GM23338 (cell line): Measurements from ENCODE around the gene MEI1. TPM values are rescaled to one million over a fixed set of nuclear protein-coding genes. Genes with fewer than 3 reads are reported as not detected.

Experiments
- ATAC-seq: fragments of 200-7000 bp; cut with Tn5 transposase; 3 replicates; pipeline ENCODE4 v1.9.1; 2020
- DNase-seq: peaks from one replicate; pipeline ENCODE4 v3.0.0-alpha.2; 2015; ENCODE audit warnings: low spot score
- H2AFZ ChIP-seq: fragments of 200-600 bp; sonication (generic); 2 replicates; pipeline ENCODE4 v1.8.0; 2016; ENCODE audit warnings: antibody characterized with exemption, mild to moderate bottlenecking, moderate library complexity
- H3F3A ChIP-seq: fragments of 200-600 bp; sonication (generic); replicated peaks from 2 replicates; pipeline ENCODE4 v1.8.0; 2017; ENCODE audit warnings: antibody characterized with exemption, mixed run types, low read depth
- H3K27ac ChIP-seq: fragments of 200-600 bp; sonication (generic); 2 replicates; pipeline ENCODE4 v1.6.1; 2016; ENCODE audit warnings: low read depth
- H3K27me3 ChIP-seq: fragments of 200-600 bp; sonication (generic); 2 replicates; pipeline ENCODE4 v1.8.0; 2016; ENCODE audit warnings: mild to moderate bottlenecking, mixed run types, moderate library complexity; ENCODE audit not compliant: insufficient read depth
- H3K36me3 ChIP-seq: fragments of 200-600 bp; sonication (generic); 2 replicates; pipeline ENCODE4 v1.8.0; 2016; ENCODE audit warnings: mild to moderate bottlenecking; ENCODE audit not compliant: insufficient read depth
- H3K4me1 ChIP-seq: fragments of 200-600 bp; sonication (generic); 2 replicates; pipeline ENCODE4 v1.8.0; 2016; ENCODE audit warnings: mild to moderate bottlenecking, moderate library complexity; ENCODE audit not compliant: insufficient read depth
- H3K4me2 ChIP-seq: fragments of 200-600 bp; sonication (generic); 2 replicates; pipeline ENCODE4 v1.7.1; 2017; ENCODE audit warnings: mixed run types
- H3K4me3 ChIP-seq: fragments of 200-600 bp; sonication (generic); 2 replicates; pipeline ENCODE4 v1.6.1; 2016; ENCODE audit warnings: mixed run types
- H3K79me2 ChIP-seq: fragments of 200-600 bp; sonication (generic); replicated peaks from 2 replicates; pipeline ENCODE4 v1.8.0; 2017; ENCODE audit warnings: mild to moderate bottlenecking; ENCODE audit not compliant: insufficient read depth
- H3K9me2 ChIP-seq: fragments of 200-600 bp; sonication (generic); 2 replicates; pipeline ENCODE4 v1.8.0; 2017; ENCODE audit not compliant: insufficient read depth
- H4K20me1 ChIP-seq: fragments of 200-600 bp; sonication (generic); replicated peaks from 2 replicates; pipeline ENCODE4 v1.8.0; 2017; ENCODE audit warnings: mild to moderate bottlenecking; ENCODE audit not compliant: insufficient read depth
- H3K27ac Mint-ChIP-seq: 2 replicates; pipeline ENCODE4 v1.8.0; 2020; ENCODE audit warnings: inconsistent platforms, mild to moderate bottlenecking, moderate library complexity, mixed read lengths
- H3K27me3 Mint-ChIP-seq: 3 replicates; pipeline ENCODE4 v1.8.0; 2022; ENCODE audit warnings: low read depth, mild to moderate bottlenecking, moderate library complexity, mixed read lengths, inconsistent platforms; ENCODE audit not compliant: insufficient read depth, poor library complexity
- H3K36me3 Mint-ChIP-seq: 3 replicates; pipeline ENCODE4 v1.8.0; 2021; ENCODE audit warnings: low read depth, mild to moderate bottlenecking, inconsistent platforms, moderate library complexity, mixed read lengths
- H3K4me1 Mint-ChIP-seq: 3 replicates; pipeline ENCODE4 v1.8.0; 2020; ENCODE audit warnings: mild to moderate bottlenecking, inconsistent platforms, mixed read lengths
- H3K4me3 Mint-ChIP-seq: 3 replicates; pipeline ENCODE4 v1.8.0; 2021; ENCODE audit warnings: moderate library complexity, mild to moderate bottlenecking, inconsistent platforms, mixed read lengths
- H3K9me3 Mint-ChIP-seq: 3 replicates; pipeline ENCODE4 v1.8.0; 2020; ENCODE audit warnings: moderate library complexity, mild to moderate bottlenecking, inconsistent platforms, mixed read lengths
- CREB1 ChIP-seq: fragments of 250-450 bp; sonication (Bioruptor Pico); IDR thresholded peaks from 2 replicates; pipeline ENCODE4 v1.5.0; 2020; ENCODE audit warnings: low read depth, mild to moderate bottlenecking, moderate library complexity
- CTCF ChIP-seq, 2 experiments: fragments of 200-600 bp in 1 of 2; sonication (generic) in 1 of 2; conservative IDR thresholded peaks; 2 replicates each; pipeline versions ENCODE4 v1.5.1 to v1.6.1; 2016 to 2017; ENCODE audit warnings: antibody characterized with exemption in 2 of 2, low read depth in 2 of 2, mild to moderate bottlenecking in 2 of 2, moderate library complexity in 1 of 2
- ETS1 ChIP-seq: IDR thresholded peaks from 2 replicates; pipeline ENCODE4 v1.6.1; 2016; ENCODE audit warnings: antibody characterized with exemption
- EZH2 ChIP-seq: fragments of 200-600 bp; sonication (generic); IDR thresholded peaks from one replicate; pipeline ENCODE4 v1.8.0; 2017; ENCODE audit warnings: antibody characterized with exemption, mild to moderate bottlenecking, low read depth; ENCODE audit not compliant: unreplicated experiment
- EZH2phosphoT487 ChIP-seq: fragments of 200-600 bp; sonication (generic); IDR thresholded peaks from one replicate; pipeline ENCODE4 v1.8.1; 2018; ENCODE audit warnings: antibody characterized with exemption; ENCODE audit not compliant: unreplicated experiment
- JUNB ChIP-seq: IDR thresholded peaks from one replicate; pipeline ENCODE4 v1.6.1; 2016; ENCODE audit warnings: antibody characterized with exemption; ENCODE audit not compliant: unreplicated experiment
- NANOG ChIP-seq: IDR thresholded peaks from 2 replicates; pipeline ENCODE4 v1.6.1; 2016; ENCODE audit warnings: antibody characterized with exemption, borderline replicate concordance
- POLR2AphosphoS5 ChIP-seq: IDR thresholded peaks from 2 replicates; pipeline ENCODE4 v1.6.1; 2016; ENCODE audit warnings: antibody characterized with exemption, low read depth
- REST ChIP-seq: IDR thresholded peaks from one replicate; pipeline ENCODE4 v1.6.1; 2018; ENCODE audit warnings: antibody characterized with exemption; ENCODE audit not compliant: unreplicated experiment
- STAT1 ChIP-seq: IDR thresholded peaks from one replicate; pipeline ENCODE4 v1.6.1; 2016; ENCODE audit warnings: antibody characterized with exemption; ENCODE audit not compliant: unreplicated experiment
- ZNF114 ChIP-seq: fragments of 250-450 bp; sonication (Bioruptor Pico); IDR thresholded peaks from 2 replicates; pipeline ENCODE4 v1.5.0; 2020; ENCODE audit warnings: mild to moderate bottlenecking, moderate library complexity
- ZNF331 ChIP-seq: fragments of 250-450 bp; sonication (Bioruptor Pico); IDR thresholded peaks from 2 replicates; pipeline ENCODE4 v1.5.0; 2020; ENCODE audit warnings: low read depth, mild to moderate bottlenecking, moderate library complexity
- ZNF462 ChIP-seq: fragments of 250-450 bp; sonication (Bioruptor Pico); IDR thresholded peaks from 2 replicates; pipeline ENCODE4 v1.5.0; 2020; ENCODE audit warnings: mild to moderate bottlenecking, moderate library complexity
- polyA plus RNA-seq: library from polyadenylated mRNA; unstranded; fragments of >200 nt; fragmentation: Nextera tagmentation; extraction: Ambion mirVana; gene quantifications from 2 replicates; pipeline ENCODE4 v1.2.1, GENCODE V29; 2016
- total RNA-seq: library from RNA; depleted of rRNA; stranded (reverse); fragments of >200 nt; shearing (Covaris generic); gene quantifications from 2 replicates; pipeline ENCODE4 v1.2.3, GENCODE V29; 2014

MEI1 gene
- total and polyA plus RNA-seq, 2 experiments from 2014 or later = 0.28 to 0.87 TPM

- ATAC-seq (no peak), DNase-seq (no peak)
- Histone ChIP-seq H3K27me3 (no peaks in the 10 kb centered on the region), H3K4me2 (no peak overlapping the region), H3K4me3 (no peak overlapping the region), H3K4me1 (no peaks in the 10 kb centered on the region), H3K36me3 (no peaks in the 10 kb centered on the region), H3F3A (no peaks in the 10 kb centered on the region), H3K79me2 (no peaks in the 10 kb centered on the region), H3K9me2 (no peaks in the 10 kb centered on the region), H3K27ac (no peak overlapping the region), H2AFZ (no peak overlapping the region), H4K20me1 (no peaks in the 10 kb centered on the region)
- H3K4me1 Mint-ChIP-seq = no peaks in the 10 kb centered on the region
- no peak overlapping the region for H3K4me3 Mint-ChIP-seq
- H3K27me3 Mint-ChIP-seq = peaks cover 5% of the 10 kb centered on the region
- no peaks in the 10 kb centered on the region for H3K9me3 Mint-ChIP-seq
- TF ChIP-seq JUNB = no peak
- TF ChIP-seq ZNF114 = no peak
- TF ChIP-seq NANOG = no peak
- no peak for TF ChIP-seq EZH2phosphoT487
- TF ChIP-seq CTCF (conservative IDR thresholded peaks at IDR 0.05; ENCODE audit: low read depth in 2 of 2) = no peak
- TF ChIP-seq ZNF462 (CRISPR knock-in tag) = no peak
- no peak for TF ChIP-seq REST
- no peak for TF ChIP-seq STAT1
- TF ChIP-seq ZNF331 = no peak
- TF ChIP-seq CREB1 = no peak
- no peak for TF ChIP-seq EZH2
- TF ChIP-seq ETS1 = no peak
- TF ChIP-seq POLR2AphosphoS5 = no peak
- H3K36me3 Mint-ChIP-seq = no peaks in the 10 kb centered on the region
- H3K27ac Mint-ChIP-seq = no peak overlapping the region
These were observed 46.7 kb downstream of the MEI1 start for GRCh38 chr22:41745968-41746367.
